T-helper 1 cell (primary cell): ENCODE results near the gene ESYT2.
"Not testable (repeated sequence)": the region's sequence is repeated elsewhere in the genome, so short reads cannot be mapped to it uniquely, and the experiment has no call there.

ENCODE experiments used
- DNase-seq, 5 donors: peaks; one replicate each; pipeline ENCODE4 v3.0.0-alpha.2; 2012 to 2020
- total RNA-seq, 4 donors: gene quantifications; one replicate each; lab custom pipeline; 2026; lab: John Stamatoyannopoulos, UW

The ESYT2 gene, protein sequence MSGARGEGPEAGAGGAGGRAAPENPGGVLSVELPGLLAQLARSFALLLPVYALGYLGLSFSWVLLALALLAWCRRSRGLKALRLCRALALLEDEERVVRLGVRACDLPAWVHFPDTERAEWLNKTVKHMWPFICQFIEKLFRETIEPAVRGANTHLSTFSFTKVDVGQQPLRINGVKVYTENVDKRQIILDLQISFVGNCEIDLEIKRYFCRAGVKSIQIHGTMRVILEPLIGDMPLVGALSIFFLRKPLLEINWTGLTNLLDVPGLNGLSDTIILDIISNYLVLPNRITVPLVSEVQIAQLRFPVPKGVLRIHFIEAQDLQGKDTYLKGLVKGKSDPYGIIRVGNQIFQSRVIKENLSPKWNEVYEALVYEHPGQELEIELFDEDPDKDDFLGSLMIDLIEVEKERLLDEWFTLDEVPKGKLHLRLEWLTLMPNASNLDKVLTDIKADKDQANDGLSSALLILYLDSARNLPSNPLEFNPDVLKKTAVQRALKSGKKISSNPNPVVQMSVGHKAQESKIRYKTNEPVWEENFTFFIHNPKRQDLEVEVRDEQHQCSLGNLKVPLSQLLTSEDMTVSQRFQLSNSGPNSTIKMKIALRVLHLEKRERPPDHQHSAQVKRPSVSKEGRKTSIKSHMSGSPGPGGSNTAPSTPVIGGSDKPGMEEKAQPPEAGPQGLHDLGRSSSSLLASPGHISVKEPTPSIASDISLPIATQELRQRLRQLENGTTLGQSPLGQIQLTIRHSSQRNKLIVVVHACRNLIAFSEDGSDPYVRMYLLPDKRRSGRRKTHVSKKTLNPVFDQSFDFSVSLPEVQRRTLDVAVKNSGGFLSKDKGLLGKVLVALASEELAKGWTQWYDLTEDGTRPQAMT
- total RNA-seq, result 373 to 477 (median 403) reads per million in 4 donors

DNA sequence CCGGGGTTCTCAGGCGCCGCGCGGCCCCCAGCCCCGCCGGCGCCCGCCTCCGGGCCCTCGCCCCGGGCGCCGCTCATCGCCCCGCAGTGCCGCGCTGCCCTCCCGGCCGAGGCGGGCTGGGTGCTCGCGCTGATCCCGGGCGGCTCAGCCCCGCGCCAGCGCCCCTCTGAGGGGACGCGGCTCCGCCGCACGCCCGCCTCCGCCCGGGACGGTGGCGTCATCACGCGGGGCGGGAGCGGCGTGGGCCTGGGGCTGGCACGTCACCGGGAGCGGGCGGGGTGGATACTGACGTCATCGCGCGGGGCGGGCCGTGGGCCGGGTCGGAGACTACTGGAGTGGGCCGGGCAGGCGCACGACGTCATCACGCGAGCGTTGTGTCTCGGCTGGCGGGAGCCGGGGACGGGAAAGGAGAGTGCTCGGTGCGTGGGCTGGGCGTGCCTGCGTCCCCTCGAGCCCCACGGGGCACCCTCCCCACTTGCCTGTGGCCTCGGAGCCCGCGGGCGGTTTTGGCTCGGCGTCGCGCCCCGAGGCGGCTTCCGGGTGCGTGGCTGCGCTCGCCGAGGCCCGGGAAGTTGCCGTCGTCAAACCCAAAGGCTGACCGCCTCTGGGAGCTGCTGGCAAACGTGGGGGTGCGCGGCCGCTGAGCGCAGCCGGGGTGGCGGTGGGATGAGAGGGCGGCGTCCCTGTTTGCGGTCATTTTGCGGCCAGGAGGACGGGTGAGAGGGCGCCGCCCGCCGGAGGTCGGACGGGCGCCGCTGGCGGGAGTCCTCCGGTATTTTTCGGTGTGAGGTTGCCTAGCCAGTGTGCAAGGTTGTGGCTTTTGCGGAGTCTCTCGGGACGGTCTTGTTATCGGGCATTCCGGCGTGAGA, at the start of gene ESYT2:
TSS of gene ESYT2 (minus strand) at position 168 of the 869 bp plus-strand sequence. CDS start at position 77, 91 bp downstream.
- peak; percentile 98 to 99 (median 99) for DNase-seq

DNA sequence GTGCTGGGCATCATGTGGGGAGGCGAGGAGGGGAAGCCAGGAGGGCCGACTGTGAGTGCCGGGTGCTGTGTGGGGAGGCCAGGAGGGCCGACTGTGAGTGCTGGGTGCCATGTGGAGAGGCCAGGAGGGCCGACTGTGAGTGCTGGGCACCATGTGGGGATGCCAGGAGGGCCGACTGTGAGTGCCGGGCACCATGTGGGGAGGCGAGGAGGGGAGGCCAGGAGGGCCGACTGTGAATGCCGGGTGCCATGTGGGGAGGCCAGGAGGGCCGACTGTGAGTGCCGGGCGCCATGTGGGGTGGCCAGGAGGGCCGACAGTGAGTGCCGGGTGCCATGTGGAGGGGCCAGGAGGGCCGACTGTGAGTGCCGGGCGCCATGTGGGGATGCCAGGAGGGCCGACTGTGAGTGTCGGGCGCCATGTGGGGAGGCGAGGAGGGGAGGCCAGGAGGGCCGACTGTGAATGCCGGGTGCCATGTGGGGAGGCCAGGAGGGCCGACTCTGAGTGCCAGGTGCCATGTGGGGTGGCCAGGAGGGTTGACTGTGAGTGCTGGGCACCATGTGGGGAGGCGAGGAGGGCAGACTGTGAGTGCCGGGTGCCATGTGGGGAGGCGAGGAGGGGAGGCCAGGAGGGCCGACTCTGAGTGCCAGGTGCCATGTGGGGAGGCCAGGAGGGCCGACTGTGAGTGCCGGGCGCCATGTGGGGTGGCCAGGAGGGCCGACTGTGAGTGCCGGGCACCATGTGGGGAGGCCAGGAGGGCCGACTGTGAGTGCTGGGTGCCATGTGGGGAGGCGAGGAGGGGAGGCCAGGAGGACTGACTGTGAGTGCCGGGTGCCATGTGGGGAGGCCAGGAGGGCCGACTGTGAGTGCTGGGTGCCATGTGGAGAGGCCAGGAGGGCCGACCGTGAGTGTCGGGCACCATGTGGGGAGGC, 49.1 kb upstream of the ESYT2 start:
- not testable (repeated sequence) for DNase-seq

DNA sequence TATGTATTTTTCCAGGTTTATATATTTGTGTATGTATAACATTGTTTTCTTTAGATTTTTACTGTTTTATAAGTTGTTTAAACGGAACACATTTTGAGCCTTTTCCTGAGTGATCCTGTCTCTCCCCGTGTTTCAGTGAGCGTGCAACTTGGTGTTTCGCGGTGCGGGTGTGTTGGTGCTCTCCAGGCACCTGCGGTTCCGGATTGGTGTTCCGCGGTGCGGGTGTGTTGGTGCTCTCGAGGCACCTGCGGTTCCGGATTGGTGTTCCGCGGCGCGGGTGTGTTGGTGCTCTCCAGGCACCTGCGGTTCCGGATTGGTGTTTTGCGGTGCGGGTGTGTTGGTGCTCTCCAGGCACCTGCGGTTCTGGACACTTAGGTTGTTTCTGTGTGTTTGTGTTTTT, 47.7 kb upstream of the ESYT2 start:
- DNase-seq, result no peak

DNA sequence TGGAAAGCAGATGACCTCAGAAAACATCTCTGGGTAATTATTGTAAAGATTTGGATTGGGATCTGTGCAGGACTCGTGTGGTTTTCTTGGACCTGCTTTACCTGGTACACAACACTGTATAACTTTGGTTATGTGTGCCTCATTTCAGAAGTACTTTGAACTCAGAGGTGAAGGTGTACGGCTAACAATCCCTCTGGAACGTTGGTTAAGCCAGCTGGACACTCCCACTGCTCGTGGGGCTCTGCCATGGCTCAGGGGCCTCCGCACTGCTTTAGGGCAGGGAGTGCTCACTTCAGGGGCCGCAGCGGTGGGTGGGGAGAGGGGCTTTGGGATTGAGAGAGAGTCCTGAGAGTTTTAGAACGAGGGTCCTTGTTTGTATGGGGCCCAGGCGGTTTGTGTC, 40.6 kb upstream of the ESYT2 start:
- no peak for DNase-seq

DNA sequence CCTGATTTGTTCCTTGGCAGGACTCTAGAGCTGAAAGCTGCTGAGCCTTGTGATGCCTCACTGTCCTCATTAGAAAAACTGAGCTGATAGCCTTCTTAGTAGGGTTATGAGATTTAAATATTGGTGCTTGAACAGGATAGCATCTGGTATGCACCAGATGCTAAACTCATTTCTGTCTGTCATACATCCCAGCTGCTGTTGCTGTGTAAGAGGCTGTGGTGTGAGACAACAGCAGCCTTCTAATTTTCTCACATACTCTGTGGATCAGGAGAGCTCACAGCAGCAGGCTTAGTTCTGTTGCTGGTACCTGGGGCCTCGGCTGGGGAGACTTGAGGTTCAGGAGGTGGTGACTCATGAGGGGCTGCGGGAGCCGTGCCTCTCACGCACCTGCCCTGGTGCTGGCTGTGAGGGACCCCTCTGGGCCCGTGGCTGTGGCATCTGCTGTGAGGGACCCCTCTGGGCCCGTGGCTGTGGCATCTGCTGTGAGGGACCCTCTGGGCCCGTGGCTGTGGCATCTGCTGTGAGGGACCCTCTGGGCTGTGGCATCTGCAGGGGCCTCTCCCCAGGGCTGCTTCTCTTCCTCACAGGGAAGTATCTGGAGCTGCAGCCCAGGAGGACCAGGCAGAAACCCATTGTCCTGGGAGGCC, 39.6 kb upstream of the ESYT2 start:
- no peak for DNase-seq

DNA sequence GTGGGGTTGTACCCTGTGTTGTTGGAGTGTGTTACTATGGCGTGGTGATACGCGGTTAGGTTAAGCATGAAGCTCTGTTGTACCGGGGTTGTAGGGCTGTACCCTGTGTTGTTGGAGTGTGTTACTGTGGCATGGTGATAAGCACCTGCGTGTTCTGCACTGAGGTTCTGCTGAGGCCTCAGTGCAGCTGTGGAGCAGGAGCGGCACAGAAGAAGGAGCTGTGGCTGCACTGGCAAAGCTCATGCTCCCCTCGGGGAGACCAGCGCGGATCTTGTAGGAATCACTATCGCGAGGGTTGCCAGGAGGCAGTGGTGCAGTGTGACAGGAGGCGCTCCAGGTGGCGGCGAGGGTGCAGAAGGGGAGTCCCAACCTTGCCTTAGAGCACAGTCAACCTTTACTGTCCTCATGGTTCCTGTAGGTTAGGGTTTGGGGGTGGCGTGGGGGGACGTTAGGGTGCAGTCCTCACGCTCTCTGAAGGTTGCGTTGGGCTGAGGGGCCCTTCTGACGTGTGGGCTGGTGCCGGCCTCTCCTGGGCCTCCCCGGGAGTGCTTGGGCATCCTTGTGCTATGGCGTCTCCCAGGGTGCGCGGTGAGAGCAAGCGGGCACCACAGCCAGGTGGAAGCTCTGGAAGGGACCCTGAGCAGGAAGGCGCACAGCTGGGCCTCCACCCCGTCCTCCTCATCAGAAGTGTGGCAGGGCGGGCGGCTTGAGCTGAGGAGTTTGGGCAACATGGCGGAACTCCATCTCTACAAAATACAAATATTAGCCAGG, 38.1 kb upstream of the ESYT2 start:
- no peak for DNase-seq

DNA sequence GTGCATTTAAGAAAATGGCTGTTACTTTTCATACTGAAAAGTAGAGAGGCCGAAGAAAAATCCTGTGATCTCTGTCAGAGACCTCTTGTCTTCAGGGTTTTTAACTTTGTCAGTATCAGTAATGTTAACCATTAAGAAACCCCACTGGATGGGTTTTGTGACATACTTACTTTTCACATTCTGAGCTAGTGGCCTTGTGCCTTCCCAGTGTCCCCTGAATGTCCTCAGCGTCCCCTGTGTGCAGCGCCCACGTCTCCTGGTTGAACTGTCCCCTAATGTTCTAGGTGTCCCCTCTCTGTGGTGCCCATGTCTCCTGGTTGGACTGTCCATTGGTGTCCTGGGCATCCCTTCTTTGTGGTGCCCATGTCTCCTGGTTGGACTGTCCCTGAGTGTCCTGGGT, 36.7 kb upstream of the ESYT2 start:
- DNase-seq, result no peak

DNA sequence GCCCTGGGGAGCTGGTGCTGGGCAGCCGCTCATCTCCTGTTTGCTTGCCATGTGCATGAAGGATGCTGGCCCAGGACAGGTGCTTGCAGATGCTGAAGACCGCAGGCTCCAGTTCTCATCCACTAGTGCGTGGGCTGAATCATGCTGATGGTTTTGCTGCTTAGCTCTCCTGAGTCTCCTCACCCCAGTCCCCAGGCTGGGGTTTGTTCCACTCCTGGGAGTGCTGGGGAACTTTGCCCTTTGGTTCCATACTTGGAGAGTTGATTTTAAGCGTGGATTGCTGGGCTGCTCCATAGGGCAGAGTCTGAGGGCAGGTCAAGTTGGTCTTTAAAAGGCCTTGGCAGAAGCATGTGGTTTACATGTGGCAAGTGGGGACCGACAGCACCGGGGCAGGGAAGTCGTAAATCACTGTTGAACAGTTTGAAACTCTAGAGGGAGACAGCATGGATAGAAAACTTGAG, 36.2 kb upstream of the ESYT2 start:
- no peak for DNase-seq

DNA sequence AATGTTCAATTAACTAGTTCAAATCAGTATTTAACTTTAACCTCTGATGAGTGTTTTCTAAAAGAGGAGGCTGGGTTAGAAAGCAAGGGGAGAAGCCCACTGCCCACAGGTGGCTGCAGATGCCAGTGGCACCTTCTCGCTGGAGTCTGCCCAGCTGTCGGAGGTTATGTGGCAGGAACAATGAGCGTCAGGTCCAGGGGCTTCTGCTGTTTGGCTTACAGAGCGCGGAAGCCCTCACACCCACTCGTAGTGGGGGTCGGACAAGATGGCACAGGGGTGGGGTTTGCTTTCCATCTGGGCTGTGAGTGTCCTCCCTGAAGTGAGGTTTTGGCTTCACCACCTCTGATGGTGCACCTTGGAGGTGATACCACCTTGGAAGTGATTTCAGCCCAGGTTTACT, 35.5 kb upstream of the ESYT2 start:
- no peak for DNase-seq

DNA sequence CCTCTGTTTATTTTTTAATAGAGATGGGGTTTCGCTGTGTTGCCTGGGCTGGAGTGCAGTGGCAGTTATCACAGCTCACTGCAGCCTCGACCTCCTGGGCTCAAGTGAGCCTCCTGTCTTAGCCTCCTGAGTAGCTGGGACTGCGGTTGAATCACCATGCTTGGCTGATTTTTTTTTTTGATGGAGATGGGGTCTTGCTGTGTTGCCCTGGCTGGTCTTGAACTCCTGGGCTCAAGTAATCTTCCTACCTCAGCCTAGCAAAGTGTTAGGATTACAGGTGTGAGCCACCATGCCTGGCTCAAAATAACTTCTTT, 35.2 kb upstream of the ESYT2 start:
- DNase-seq, result no peak

DNA sequence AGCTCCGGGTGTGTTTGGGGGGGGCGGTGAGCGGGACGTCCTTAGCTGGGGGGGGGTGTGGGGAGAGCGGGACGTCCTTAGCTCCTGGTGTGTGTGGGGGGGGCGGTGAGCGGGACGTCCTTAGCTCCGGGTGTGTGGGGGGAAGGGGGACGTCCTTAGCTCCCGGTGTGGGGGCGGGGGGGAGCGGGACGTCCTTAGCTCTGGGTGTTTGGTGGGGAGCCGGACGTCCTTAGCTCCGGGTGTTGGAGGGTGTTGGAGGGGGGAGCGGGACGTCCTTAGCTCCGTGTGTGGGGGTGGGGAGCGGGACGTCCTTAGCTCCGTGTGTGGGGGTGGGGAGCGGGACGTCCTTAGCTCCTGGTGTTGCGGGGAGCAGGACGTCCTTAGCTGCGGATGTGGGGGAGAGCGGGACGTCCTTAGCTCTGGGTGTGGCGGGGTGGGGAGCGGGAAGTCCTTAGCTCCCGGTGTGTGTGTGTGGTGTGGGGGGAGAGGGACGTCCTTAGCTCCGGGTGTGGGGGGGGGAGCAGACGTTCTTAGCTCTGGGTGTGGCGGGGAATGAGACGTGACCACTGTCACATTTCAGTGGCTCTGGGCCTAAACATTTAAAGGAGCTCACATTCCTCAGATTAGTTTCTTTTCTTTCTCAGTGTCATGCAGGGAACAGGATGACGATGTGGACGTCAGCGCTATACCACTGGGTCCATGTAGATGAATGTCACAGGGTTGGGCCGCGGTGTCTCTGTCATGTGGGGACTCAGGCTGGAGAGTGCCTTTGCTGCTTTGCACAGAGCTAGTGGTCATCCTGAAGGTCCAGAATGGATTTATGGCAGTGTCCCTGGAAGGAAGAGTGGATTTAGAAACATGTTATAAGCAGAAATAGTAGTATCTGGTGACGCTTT, 34.5 kb upstream of the ESYT2 start:
- DNase-seq, result peak in 3 of 5 donors; percentile 7 to 42 (median 8)

DNA sequence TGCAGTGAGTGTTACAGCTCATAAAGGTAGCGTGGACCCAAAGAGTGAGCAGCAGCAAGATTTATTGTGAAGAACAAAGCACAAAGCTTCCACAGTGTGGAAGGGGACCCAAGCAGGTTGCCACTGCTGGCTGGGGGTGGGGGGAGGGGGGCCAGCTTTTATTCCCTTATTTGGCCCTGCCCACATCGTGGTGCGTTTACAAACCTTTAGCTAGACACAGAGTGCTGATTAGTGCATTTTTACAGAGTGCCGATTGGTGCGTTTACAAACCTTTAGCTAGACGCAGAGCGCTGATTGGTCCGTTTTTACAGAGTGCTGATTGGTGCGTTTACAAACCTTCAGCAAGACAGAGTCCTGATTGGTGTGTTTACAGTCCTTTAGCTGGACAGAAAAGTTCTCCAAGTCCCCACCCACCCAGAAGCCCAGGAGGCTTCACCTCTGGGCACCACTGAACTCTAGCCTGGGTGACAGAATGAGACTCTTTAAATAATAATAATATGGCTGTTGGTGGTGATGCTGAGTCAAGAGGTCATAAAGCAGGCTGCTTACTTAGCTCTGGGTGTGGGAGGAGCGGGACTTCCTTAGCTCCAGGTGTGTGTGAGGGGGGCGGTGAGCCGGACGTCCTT, 33.8 kb upstream of the ESYT2 start:
- DNase-seq, result peak in 1 of 5 donors; percentile 36

DNA sequence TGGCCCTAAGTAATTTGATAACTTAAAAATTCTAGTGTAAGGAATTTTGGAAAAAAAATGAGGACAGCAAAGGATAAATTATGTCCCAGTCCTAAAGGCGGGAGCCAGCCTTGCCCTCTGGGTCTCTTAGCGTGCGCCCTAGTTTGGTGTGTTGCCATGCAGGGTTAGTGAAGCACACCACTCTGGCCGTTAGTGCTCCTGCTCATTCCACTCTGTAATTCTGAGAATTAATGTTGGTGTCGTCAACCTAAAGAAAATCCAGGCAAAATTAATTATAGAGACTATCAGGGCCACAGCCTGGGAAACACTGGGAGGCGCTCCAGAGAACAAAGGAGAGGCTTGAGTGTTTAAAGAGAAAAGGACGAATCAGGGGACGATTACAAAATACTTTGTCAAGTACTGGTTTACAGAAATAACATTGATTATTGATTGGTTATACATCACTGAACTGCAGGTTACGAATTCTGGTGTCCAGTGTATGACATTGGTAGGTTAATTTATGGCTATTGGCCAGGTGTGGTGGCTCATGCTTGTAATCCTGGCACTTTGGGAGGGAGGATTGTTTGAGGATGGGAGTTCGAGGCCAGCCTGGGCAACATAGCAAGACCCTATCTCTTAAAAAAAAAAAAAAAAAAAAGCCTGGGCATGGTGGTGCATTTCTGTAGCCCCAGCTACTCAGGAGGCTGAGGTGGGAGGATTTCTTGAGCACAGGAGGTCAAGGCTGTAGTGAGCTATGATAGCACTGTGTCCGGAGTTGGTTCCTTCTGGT, 32.8 kb upstream of the ESYT2 start:
- DNase-seq, result no peak

DNA sequence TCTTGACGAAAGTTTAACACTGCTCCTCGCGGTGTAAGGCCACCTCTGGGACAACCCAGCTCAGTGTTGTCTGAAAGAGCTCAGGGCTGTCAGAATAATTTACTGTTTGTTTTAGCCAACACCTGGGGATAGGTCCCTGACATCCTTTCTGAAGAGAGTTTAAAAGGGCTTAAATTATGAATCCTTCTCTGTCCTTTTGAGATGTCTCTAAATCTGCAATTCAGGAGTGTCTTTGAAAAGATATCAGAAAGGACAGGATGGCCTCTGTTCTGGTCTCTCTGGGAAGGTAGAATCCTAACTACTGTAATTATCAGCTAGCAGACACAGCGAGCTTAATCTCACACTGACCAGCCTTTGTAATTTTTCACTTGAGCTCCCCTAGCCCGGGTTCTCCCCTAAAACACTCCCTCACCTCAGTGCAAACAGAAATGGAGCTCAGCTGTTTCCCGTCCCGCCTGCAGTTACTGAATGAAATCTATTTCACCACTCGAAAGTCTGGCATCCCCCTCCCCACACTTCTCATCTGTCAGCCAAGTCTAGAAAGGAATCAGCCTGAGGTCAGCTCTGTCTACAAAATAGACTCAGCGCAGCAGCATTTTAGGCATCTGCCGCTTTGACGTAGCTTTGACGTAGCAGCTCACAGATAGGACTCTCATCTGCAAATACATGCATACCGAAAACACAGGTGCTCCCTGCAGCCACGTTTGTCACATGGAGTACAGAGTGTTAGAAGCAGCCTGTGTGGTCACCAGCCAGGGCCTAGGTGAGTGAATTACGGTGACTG, 31.9 kb upstream of the ESYT2 start:
- no peak for DNase-seq

DNA sequence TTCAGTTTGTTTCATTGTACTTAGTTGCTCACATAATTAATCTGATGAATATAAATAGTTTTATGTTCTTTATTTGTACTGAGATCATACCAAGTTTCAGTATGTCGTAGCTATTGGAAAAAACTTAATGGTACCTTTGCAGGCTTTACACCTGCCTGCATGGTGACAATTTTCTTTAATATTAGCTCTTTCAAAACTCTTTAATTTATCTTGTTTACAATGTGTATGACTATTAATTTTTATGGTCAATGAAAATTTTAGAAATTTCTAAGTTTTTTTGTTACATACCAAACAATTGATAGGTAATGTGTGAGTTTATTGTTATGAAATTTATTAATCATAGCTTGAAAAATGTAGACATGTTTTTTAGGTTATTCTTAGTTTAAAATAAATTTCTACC, 31.1 kb upstream of the ESYT2 start:
- no peak for DNase-seq

DNA sequence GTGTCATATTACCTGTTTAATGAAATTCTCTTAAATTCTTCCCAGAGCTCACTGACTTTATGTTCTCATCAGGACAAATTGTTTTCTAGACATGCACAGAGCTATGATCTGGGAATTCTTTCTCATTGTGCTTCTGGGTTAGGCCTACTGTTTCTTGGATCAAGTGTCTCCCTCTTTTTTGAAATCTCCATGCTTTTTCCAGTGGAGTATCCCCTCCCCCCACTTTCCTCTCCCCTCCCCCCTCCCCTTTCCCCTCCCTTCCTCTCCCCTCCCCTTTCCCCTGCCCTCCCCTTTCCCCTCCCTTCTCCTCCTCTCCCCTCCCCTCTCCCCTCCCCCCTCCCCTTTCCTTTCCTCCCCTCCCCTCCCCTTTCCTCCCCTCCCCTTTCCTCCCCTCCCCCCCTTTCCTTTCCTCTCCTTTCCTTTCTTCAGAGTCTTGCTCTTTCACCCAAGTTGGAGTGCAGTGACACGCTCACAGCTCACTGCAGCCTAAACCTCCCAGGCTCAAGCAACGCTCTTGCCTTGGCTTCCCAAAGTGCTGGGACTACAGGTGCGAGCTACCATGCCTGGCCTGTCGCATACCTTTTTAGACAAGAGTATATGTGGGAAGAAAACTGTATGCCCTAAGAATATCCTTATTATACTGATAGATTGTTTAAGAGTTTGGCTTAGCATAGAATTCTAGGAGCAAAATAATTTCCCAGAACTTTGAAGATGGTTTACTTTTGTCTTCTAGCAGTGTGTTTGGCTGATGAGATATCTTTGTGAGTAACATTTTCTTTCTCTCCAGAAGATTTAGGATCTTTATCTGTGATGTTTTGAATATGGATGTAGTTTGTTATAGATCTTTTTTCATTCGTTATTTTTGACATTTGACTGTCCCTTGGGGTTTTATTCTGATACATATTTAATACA, 29.5 kb upstream of the ESYT2 start:
- no peak for DNase-seq
